Measurements from ENCODE around the gene RGS13. TPM values are rescaled to one million over a fixed set of nuclear protein-coding genes. Genes with fewer than 3 reads are reported as not detected.

The RGS13 gene
- total and polyA plus RNA-seq, 2 experiments from 2014 or later, result not detected

- TF ChIP-seq ZNF462 (CRISPR knock-in tag; IDR thresholded peaks at IDR 0.05) (no peak), NANOG (IDR thresholded peaks at IDR 0.05; ENCODE audit: borderline replicate concordance) (no peak), CREB1 (CRISPR knock-in tag; IDR thresholded peaks at IDR 0.05; ENCODE audit: low read depth) (no peak), ZNF114 (CRISPR knock-in tag; IDR thresholded peaks at IDR 0.05) (no peak), EZH2phosphoT487 (IDR thresholded peaks at IDR 0.05; ENCODE audit: unreplicated experiment) (no peak), ETS1 (IDR thresholded peaks at IDR 0.05) (no peak)
Measured at GRCh38 chr1:192600275-192600674, 35.7 kb upstream of the RGS13 start (continued).

- no peaks in the 10 kb centered on the region for H4K20me1 ChIP-seq (replicated peaks; ENCODE audit: insufficient read depth)
- no peaks in the 10 kb centered on the region for H3K9me2 ChIP-seq (ENCODE audit: insufficient read depth)
- H3K27ac Mint-ChIP-seq, result no peak overlapping the region
- DNase-seq (ENCODE audit: low spot score), result no peak
- H3K27ac ChIP-seq (ENCODE audit: low read depth), result no peak overlapping the region
- H3K79me2 ChIP-seq (replicated peaks; ENCODE audit: insufficient read depth), result no peaks in the 10 kb centered on the region
- H2AFZ ChIP-seq, result no peak overlapping the region
- H3K36me3 Mint-ChIP-seq (ENCODE audit: low read depth), result no peaks in the 10 kb centered on the region
- no peak overlapping the region for H3K4me2 ChIP-seq
- H3K36me3 ChIP-seq (ENCODE audit: insufficient read depth), result no peaks in the 10 kb centered on the region
- H3K9me3 Mint-ChIP-seq, result no peaks in the 10 kb centered on the region
- no peaks in the 10 kb centered on the region for H3K4me1 Mint-ChIP-seq
- H3K4me1 ChIP-seq (ENCODE audit: insufficient read depth), result no peaks in the 10 kb centered on the region
- H3K27me3 Mint-ChIP-seq (ENCODE audit: insufficient read depth, low read depth, poor library complexity), result no peaks in the 10 kb centered on the region
- no peaks in the 10 kb centered on the region for H3F3A ChIP-seq (replicated peaks; ENCODE audit: low read depth)
- no peak for ATAC-seq
- no peaks in the 10 kb centered on the region for H3K27me3 ChIP-seq (ENCODE audit: insufficient read depth)
- H3K4me3 Mint-ChIP-seq, result no peak overlapping the region
- no peak overlapping the region for H3K4me3 ChIP-seq
- no peak for TF ChIP-seq STAT1 (IDR thresholded peaks at IDR 0.05; ENCODE audit: unreplicated experiment)
- no peak for TF ChIP-seq REST (IDR thresholded peaks at IDR 0.05; ENCODE audit: unreplicated experiment)
- no peak for TF ChIP-seq ZNF114 (CRISPR knock-in tag; IDR thresholded peaks at IDR 0.05)
- no peak for TF ChIP-seq EZH2 (IDR thresholded peaks at IDR 0.05; ENCODE audit: low read depth, unreplicated experiment)
- TF ChIP-seq NANOG (IDR thresholded peaks at IDR 0.05; ENCODE audit: borderline replicate concordance), result no peak
- no peak for TF ChIP-seq EZH2phosphoT487 (IDR thresholded peaks at IDR 0.05; ENCODE audit: unreplicated experiment)
- TF ChIP-seq CREB1 (CRISPR knock-in tag; IDR thresholded peaks at IDR 0.05; ENCODE audit: low read depth), result no peak
- no peak for TF ChIP-seq ZNF331 (CRISPR knock-in tag; IDR thresholded peaks at IDR 0.05; ENCODE audit: low read depth)
- no peak for TF ChIP-seq JUNB (IDR thresholded peaks at IDR 0.05; ENCODE audit: unreplicated experiment)
- no peak for TF ChIP-seq POLR2AphosphoS5 (IDR thresholded peaks at IDR 0.05; ENCODE audit: low read depth)
Measured at GRCh38 chr1:192601143-192601542, 34.8 kb upstream of the RGS13 start.
